ENCODE results near the gene PSMA3. TPM values are rescaled to one million over a fixed set of nuclear protein-coding genes. Genes with fewer than 3 reads are reported as not detected.

The PSMA3 gene
- total and polyA plus RNA-seq, 9 donors, result 68.1 to 136 (median 80.3) TPM

DNA sequence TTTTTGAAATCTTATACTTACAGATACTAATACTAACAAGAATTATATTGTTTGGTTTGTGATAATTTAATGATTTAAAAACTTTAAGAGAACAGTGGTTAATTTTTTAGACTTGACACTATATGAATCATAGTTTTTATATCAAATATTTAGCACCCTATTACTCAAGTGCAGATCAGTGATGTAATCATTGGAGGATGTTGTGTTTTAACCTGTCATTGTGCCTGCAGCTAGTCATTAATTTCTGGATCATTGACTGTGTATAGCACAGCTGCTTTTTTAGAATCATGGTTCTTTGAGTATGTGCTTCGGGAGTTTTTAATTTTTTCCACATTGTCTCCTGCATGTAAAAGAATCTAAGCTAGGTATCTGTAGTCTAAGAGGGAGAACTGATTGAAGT is 71.0 kb downstream of the PSMA3 start:
- TF ChIP-seq POLR2A (IDR thresholded peaks at IDR 0.05) (no peak), CTCF (IDR thresholded peaks at IDR 0.05) (no peak), EP300 (IDR thresholded peaks at IDR 0.05) (no peak)
- DNase-seq, result no peak
- H3K36me3 ChIP-seq, result no peaks in the 10 kb centered on the region
- no peak overlapping the region for H3K27ac ChIP-seq
- H3K4me1 ChIP-seq (ENCODE audit: insufficient read depth), result no peaks in the 10 kb centered on the region
- no peaks in the 10 kb centered on the region for H3K9me3 ChIP-seq
- WGBS, 3 donors, result 89 to 94% (median 94%) methylated on average over 1 of the region's 1 CpG
- no peak overlapping the region for H3K4me3 ChIP-seq
- H3K27me3 ChIP-seq, result no peaks in the 10 kb centered on the region
- intact Hi-C loops (cut with DNase I), result no loop called here

Small RNAs within 50 kb of the gene (small RNA-seq; reads per million reads assigned to genes)
- not detected for gene RNU6-341P

Other genes with a start within 250 kb of the PSMA3 start
- gene ARMH4, start 92.6 kb upstream of the PSMA3 start, total RNA-seq, result 10 to 100 TPM in 5 of 7 donors, 1 to 10 TPM in 2; 6.3 to 22.5 (median 17.8) TPM
- 10 to 100 TPM in 1 of 2 donors, 1 to 10 TPM in 1; 4.6 to 14.2 TPM for gene ARMH4, start 92.6 kb upstream of the PSMA3 start, polyA plus RNA-seq
- gene ACTR10, start 44.7 kb upstream of the PSMA3 start, total RNA-seq, result 10 to 100 TPM; 54.1 to 87.3 (median 71.2) TPM
- 100 to 1,000 TPM in 1 of 2 donors, 10 to 100 TPM in 1; 80.1 to 105 TPM for gene ACTR10, start 44.7 kb upstream of the PSMA3 start, polyA plus RNA-seq
- gene ARID4A, start 53.7 kb downstream of the PSMA3 start, total RNA-seq, result 10 to 100 TPM; 17.8 to 29.2 (median 25.8) TPM
- 10 to 100 TPM; 10.1 to 15.7 TPM for gene ARID4A, start 53.7 kb downstream of the PSMA3 start, polyA plus RNA-seq
- gene TOMM20L, start 151.1 kb downstream of the PSMA3 start, total RNA-seq, result under 1 TPM in 2 of 7 donors, not detected in 5; 0.78 to 0.92 TPM
- not detected for gene TOMM20L, start 151.1 kb downstream of the PSMA3 start, polyA plus RNA-seq
- gene TIMM9, start 182.7 kb downstream of the PSMA3 start, total RNA-seq, result 10 to 100 TPM; 32.8 to 64.0 (median 41.5) TPM
- gene TIMM9, start 182.7 kb downstream of the PSMA3 start, polyA plus RNA-seq, result 10 to 100 TPM; 76.7 to 92.6 TPM
- gene KIAA0586, start 182.9 kb downstream of the PSMA3 start, total RNA-seq, result 10 to 100 TPM in 5 of 7 donors, 1 to 10 TPM in 2; 8.0 to 19.1 (median 14.3) TPM
- gene KIAA0586, start 182.9 kb downstream of the PSMA3 start, polyA plus RNA-seq, result 10 to 100 TPM in 1 of 2 donors, 1 to 10 TPM in 1; 4.6 to 11.6 TPM